ENCODE data around the gene PROS1. TPM values are rescaled to one million over a fixed set of nuclear protein-coding genes. Genes with fewer than 3 reads are reported as not detected.
"Not testable (repeated sequence)": the region's sequence is repeated elsewhere in the genome, so short reads cannot be mapped to it uniquely, and the experiment has no call there.

PROS1 gene
- total and polyA plus RNA-seq, 11 donors, result 20.4 to 203 (median 62.7) TPM

GRCh38 chr3:93855401-93855800 is 118.3 kb downstream of the PROS1 start:
- peaks cover 0 to 5% (median 0%) of the 10 kb centered on the region in 12 donors for H3K9me3 ChIP-seq
- DNase-seq (no peak), ATAC-seq (no peak)
- 73 to 82% (median 77%) methylated on average over 3 of the region's 3 CpGs for WGBS, 4 donors
- H3K36me3 ChIP-seq, result no peaks in the 10 kb centered on the region
- no peaks in the 10 kb centered on the region for H3K27me3 ChIP-seq
- no peak overlapping the region for H3K27ac ChIP-seq
- no peak overlapping the region for H3K4me3 ChIP-seq
- TF ChIP-seq CTCF (IDR thresholded peaks at IDR 0.05) (no peak), POLR2A (IDR thresholded peaks at IDR 0.05) (no peak)
- intact Hi-C loops (cut with DNase I), result no loop called here
- H3K4me1 ChIP-seq, result no peaks in the 10 kb centered on the region

- H3K4me3 ChIP-seq; DNase-seq; ATAC-seq; intact Hi-C loops (cut with DNase I); H3K27ac ChIP-seq; H3K4me1 ChIP-seq; H3K27me3 ChIP-seq; H3K36me3 ChIP-seq: not testable (repeated sequence)
- 66 to 79% (median 74%) methylated on average over 3 to 7 of the region's 7 CpGs for WGBS, 4 donors
- H3K9me3 ChIP-seq, result peaks cover 0 to 11% (median 0%) of the 10 kb centered on the region in 12 donors
Observed at GRCh38 chr3:93852228-93852627, 121.5 kb downstream of the PROS1 start.

GRCh38 chr3:93843981-93844380 is 129.7 kb downstream of the PROS1 start:
- Histone ChIP-seq H3K36me3 (no peaks in the 10 kb centered on the region), H3K27ac (no peak overlapping the region), H3K9me3 (peaks cover 0 to 6% (median 0%) of the 10 kb centered on the region in 12 donors), H3K27me3 (no peaks in the 10 kb centered on the region), H3K4me1 (peaks cover 0 to 4% (median 0%) of the 10 kb centered on the region in 12 donors), H3K4me3 (no peak overlapping the region)
- WGBS, 4 donors, result 79 to 86% (median 83%) methylated on average over 5 of the region's 5 CpGs
- peak in 2 of 4 donors; percentile 20 to 34 for ATAC-seq
- no peak for DNase-seq
- no peak for TF ChIP-seq POLR2A (IDR thresholded peaks at IDR 0.05)
- intact Hi-C loops (cut with DNase I), result no loop called here

GRCh38 chr3:93839193-93839592 is 134.5 kb downstream of the PROS1 start:
- H3K27me3 ChIP-seq; H3K36me3 ChIP-seq; ATAC-seq; H3K4me3 ChIP-seq; H3K4me1 ChIP-seq; intact Hi-C loops (cut with DNase I); H3K9me3 ChIP-seq; DNase-seq; H3K27ac ChIP-seq: not testable (repeated sequence)
- 28 to 55% (median 34%) methylated on average over 1 of the region's 1 CpG for WGBS, 4 donors

Other genes starting within 250 kb of the PROS1 start
- 1 to 10 TPM; 3.1 to 9.0 (median 5.4) TPM for gene ARL13B, start 6.3 kb upstream of the PROS1 start, total RNA-seq
- 1 to 10 TPM; 1.7 to 3.7 TPM for gene ARL13B, start 6.3 kb upstream of the PROS1 start, polyA plus RNA-seq
- under 1 TPM in 1 of 9 donors, not detected in 8; 0.25 TPM for gene STX19, start 54.7 kb upstream of the PROS1 start, total RNA-seq
- not detected for gene STX19, start 54.7 kb upstream of the PROS1 start, polyA plus RNA-seq
- 1 to 10 TPM; 1.6 to 5.4 (median 3.7) TPM for gene DHFR2, start 89.0 kb upstream of the PROS1 start, total RNA-seq
- gene DHFR2, start 89.0 kb upstream of the PROS1 start, polyA plus RNA-seq, result 1 to 10 TPM; 2.3 to 2.7 TPM
- 10 to 100 TPM in 1 of 9 donors, 1 to 10 TPM in 8; 4.1 to 11.2 (median 7.5) TPM for gene NSUN3, start 89.2 kb upstream of the PROS1 start, total RNA-seq
- 1 to 10 TPM; 2.9 to 7.2 TPM for gene NSUN3, start 89.2 kb upstream of the PROS1 start, polyA plus RNA-seq

Measured in heart left ventricle (tissue), 16 donors.